Measurements from ENCODE around the gene SLC4A7. TPM values are rescaled to one million over a fixed set of nuclear protein-coding genes. Genes with fewer than 3 reads are reported as not detected.
"Not testable (repeated sequence)": the region's sequence is repeated elsewhere in the genome, so short reads cannot be mapped to it uniquely, and the experiment has no call there.

SLC4A7 gene
- total RNA-seq, 2 donors from 2014 or later, result 39.7 to 106 TPM

GRCh38 chr3:27353221-27353620, 131.0 kb downstream of the SLC4A7 start:
- H3K4me1 Mint-ChIP-seq (ENCODE audit: low read depth in 2 of 2), result peaks cover 16 to 28% of the 10 kb centered on the region in 2 donors
- ATAC-seq (no peak), DNase-seq (ENCODE audit: low spot score) (no peak)
- H3K27me3 Mint-ChIP-seq, result no peaks in the 10 kb centered on the region
- H3K4me3 Mint-ChIP-seq, result no peak overlapping the region
- H3K36me3 Mint-ChIP-seq, result no peaks in the 10 kb centered on the region
- H3K27ac Mint-ChIP-seq, result no peak overlapping the region
- no peaks in the 10 kb centered on the region for H3K9me3 Mint-ChIP-seq

- Mint-ChIP-seq H3K9me3 (no peaks in the 10 kb centered on the region), H3K4me3 (no peak overlapping the region), H3K36me3 (no peaks in the 10 kb centered on the region), H3K27me3 (no peaks in the 10 kb centered on the region), H3K4me1 (ENCODE audit: low read depth in 2 of 2) (peaks cover 16 to 24% of the 10 kb centered on the region in 2 donors), H3K27ac (no peak overlapping the region)
- DNase-seq (ENCODE audit: low spot score) (no peak), ATAC-seq (no peak)
These were observed 132.1 kb downstream of the SLC4A7 start for GRCh38 chr3:27352047-27352446.

- ATAC-seq, result peak in 1 of 2 donors; percentile 6
- Mint-ChIP-seq H3K27me3 (no peaks in the 10 kb centered on the region), H3K27ac (peak overlapping the region; percentile 31 to 42), H3K4me3 (peak overlapping the region; percentile 53), H3K4me1 (ENCODE audit: low read depth in 2 of 2) (peaks cover 16 to 24% of the 10 kb centered on the region in 2 donors), H3K9me3 (no peaks in the 10 kb centered on the region), H3K36me3 (no peaks in the 10 kb centered on the region)
- DNase-seq (ENCODE audit: low spot score), result no peak
These were observed 134.4 kb downstream of the SLC4A7 start for GRCh38 chr3:27349832-27350231.

- DNase-seq (ENCODE audit: low spot score), result no peak
- Mint-ChIP-seq H3K36me3 (no peaks in the 10 kb centered on the region), H3K4me3 (no peak overlapping the region), H3K4me1 (ENCODE audit: low read depth in 2 of 2) (peaks cover 16 to 24% of the 10 kb centered on the region in 2 donors), H3K27ac (no peak overlapping the region), H3K27me3 (no peaks in the 10 kb centered on the region), H3K9me3 (no peaks in the 10 kb centered on the region)
- ATAC-seq, result no peak
These were observed 138.0 kb downstream of the SLC4A7 start for GRCh38 chr3:27345959-27346865.

- DNase-seq (ENCODE audit: low spot score) (no peak), ATAC-seq (peak; percentile 57 to 63)
- Mint-ChIP-seq H3K4me1 (ENCODE audit: low read depth in 2 of 2) (peaks cover 16 to 20% of the 10 kb centered on the region in 2 donors), H3K27me3 (no peaks in the 10 kb centered on the region), H3K36me3 (no peaks in the 10 kb centered on the region), H3K4me3 (no peak overlapping the region), H3K27ac (no peak overlapping the region), H3K9me3 (no peaks in the 10 kb centered on the region)
These were observed 138.7 kb downstream of the SLC4A7 start for GRCh38 chr3:27345493-27345892.

GRCh38 chr3:27345045-27345444, 139.1 kb downstream of the SLC4A7 start:
- H3K27ac Mint-ChIP-seq, result no peak overlapping the region
- no peaks in the 10 kb centered on the region for H3K9me3 Mint-ChIP-seq
- no peak overlapping the region for H3K4me3 Mint-ChIP-seq
- ATAC-seq (no peak), DNase-seq (ENCODE audit: low spot score) (no peak)
- H3K36me3 Mint-ChIP-seq, result no peaks in the 10 kb centered on the region
- peaks cover 13 to 15% of the 10 kb centered on the region in 2 donors for H3K4me1 Mint-ChIP-seq (ENCODE audit: low read depth in 2 of 2)
- no peaks in the 10 kb centered on the region for H3K27me3 Mint-ChIP-seq

- ATAC-seq (no peak), DNase-seq (ENCODE audit: low spot score) (no peak)
- Mint-ChIP-seq H3K27ac (no peak overlapping the region), H3K4me3 (no peak overlapping the region), H3K9me3 (no peaks in the 10 kb centered on the region), H3K36me3 (no peaks in the 10 kb centered on the region), H3K4me1 (ENCODE audit: low read depth in 2 of 2) (peaks cover 6 to 7% of the 10 kb centered on the region in 2 donors), H3K27me3 (no peaks in the 10 kb centered on the region)
These were observed 140.0 kb downstream of the SLC4A7 start for GRCh38 chr3:27344192-27344591.

- no peak for DNase-seq (ENCODE audit: low spot score)
- H3K9me3 Mint-ChIP-seq, result no peaks in the 10 kb centered on the region
- no peaks in the 10 kb centered on the region for H3K4me1 Mint-ChIP-seq (ENCODE audit: low read depth in 2 of 2)
- no peak for ATAC-seq
- H3K36me3 Mint-ChIP-seq, result no peaks in the 10 kb centered on the region
- no peaks in the 10 kb centered on the region for H3K27me3 Mint-ChIP-seq
- no peak overlapping the region for H3K27ac Mint-ChIP-seq
- no peak overlapping the region for H3K4me3 Mint-ChIP-seq
These were observed 141.9 kb downstream of the SLC4A7 start for GRCh38 chr3:27342267-27342666.

GRCh38 chr3:27340534-27340933, 143.7 kb downstream of the SLC4A7 start:
- no peak for ATAC-seq
- no peaks in the 10 kb centered on the region for H3K27me3 Mint-ChIP-seq
- no peaks in the 10 kb centered on the region for H3K36me3 Mint-ChIP-seq
- DNase-seq (ENCODE audit: low spot score), result no peak
- no peaks in the 10 kb centered on the region for H3K9me3 Mint-ChIP-seq
- H3K4me1 Mint-ChIP-seq (ENCODE audit: low read depth in 2 of 2), result no peaks in the 10 kb centered on the region
- no peak overlapping the region for H3K4me3 Mint-ChIP-seq
- H3K27ac Mint-ChIP-seq, result no peak overlapping the region

- ATAC-seq, result no peak
- H3K36me3 Mint-ChIP-seq, result no peaks in the 10 kb centered on the region
- no peaks in the 10 kb centered on the region for H3K9me3 Mint-ChIP-seq
- no peak for DNase-seq (ENCODE audit: low spot score)
- H3K27ac Mint-ChIP-seq, result no peak overlapping the region
- no peak overlapping the region for H3K4me3 Mint-ChIP-seq
- H3K4me1 Mint-ChIP-seq (ENCODE audit: low read depth in 2 of 2), result no peaks in the 10 kb centered on the region
- peaks cover 6 to 7% of the 10 kb centered on the region in 2 donors for H3K27me3 Mint-ChIP-seq
These were observed 148.6 kb downstream of the SLC4A7 start for GRCh38 chr3:27335571-27335970.

- Mint-ChIP-seq H3K27me3 (peaks cover 6 to 7% of the 10 kb centered on the region in 2 donors), H3K4me3 (no peak overlapping the region), H3K36me3 (no peaks in the 10 kb centered on the region), H3K4me1 (ENCODE audit: low read depth in 2 of 2) (no peaks in the 10 kb centered on the region), H3K9me3 (no peaks in the 10 kb centered on the region), H3K27ac (no peak overlapping the region)
- DNase-seq (ENCODE audit: low spot score), result no peak
- peak; percentile 44 to 53 for ATAC-seq
These were observed 150.3 kb downstream of the SLC4A7 start for GRCh38 chr3:27333843-27334242.

- not testable (repeated sequence) for H3K4me3 Mint-ChIP-seq; H3K27ac Mint-ChIP-seq; H3K9me3 Mint-ChIP-seq; ATAC-seq; DNase-seq (ENCODE audit: low spot score); H3K27me3 Mint-ChIP-seq; H3K36me3 Mint-ChIP-seq; H3K4me1 Mint-ChIP-seq (ENCODE audit: low read depth in 2 of 2)
These were observed 155.0 kb downstream of the SLC4A7 start for GRCh38 chr3:27328982-27329762.

GRCh38 chr3:27326629-27327545, 157.3 kb downstream of the SLC4A7 start:
- peaks cover 6% of the 10 kb centered on the region for H3K36me3 Mint-ChIP-seq
- H3K27ac Mint-ChIP-seq, result no peak overlapping the region
- peaks cover 2% of the 10 kb centered on the region for H3K9me3 Mint-ChIP-seq
- no peak overlapping the region for H3K4me3 Mint-ChIP-seq
- H3K27me3 Mint-ChIP-seq, result no peaks in the 10 kb centered on the region
- ATAC-seq (no peak), DNase-seq (ENCODE audit: low spot score) (no peak)
- no peaks in the 10 kb centered on the region for H3K4me1 Mint-ChIP-seq (ENCODE audit: low read depth in 2 of 2)

Measured in natural killer cell treated with Interleukin-12 subunit alpha and Interleukin-12 subunit beta and Interleukin-15 and Interleukin-18, amount 100 ng/mL, for 72 hours (primary cell).